Right cardiac atrium (tissue), 5 donors: ENCODE measurements around the gene CPNE4. TPM values are rescaled to one million over a fixed set of nuclear protein-coding genes. Genes with fewer than 3 reads are reported as not detected.

Experiments
- ATAC-seq, 2 donors: fragments of 200-7000 bp; cut with Tn5 transposase; one replicate each; pipeline versions ENCODE4 v1.8.0 to v1.9.1; 2020; ENCODE audit warnings: moderate library complexity in 2 of 2, mild to moderate bottlenecking in 1 of 2
- DNase-seq, 3 donors: peaks; one replicate each; pipeline ENCODE4 v3.0.0-alpha.2; 2020
- H3K27ac ChIP-seq: one replicate; pipeline ENCODE4 v1.5.1; 2013; ENCODE audit warnings: mild to moderate bottlenecking, low read length, control low read depth, moderate library complexity
- H3K27me3 ChIP-seq: one replicate; pipeline ENCODE4 v1.6.1; 2013; ENCODE audit not compliant: control insufficient read depth, insufficient read depth
- H3K4me1 ChIP-seq: one replicate; pipeline ENCODE4 v1.6.1; 2013; ENCODE audit warnings: low read length; ENCODE audit not compliant: control insufficient read depth, insufficient read depth
- H3K4me3 ChIP-seq: one replicate; pipeline ENCODE4 v1.5.1; 2013; ENCODE audit warnings: low read length, control low read depth
- H3K9me3 ChIP-seq: one replicate; pipeline ENCODE4 v1.6.1; 2013; ENCODE audit warnings: low read length; ENCODE audit not compliant: control insufficient read depth
- WGBS: extraction: QIAGEN DNeasy Blood & Tissue Kit; methylation state at CpG from one replicate; pipeline ENCODE4 v1.1.7; 2013; 5-methylcytosine and 5-hydroxymethylcytosine counted together
- intact Hi-C, 4 donors: fragments of 100-400 bp; cut with DNase I; formaldehyde crosslinking; loops; one replicate each; pipeline versions ENCODE4 v1.11.0 to v1.14.0; 2022 to 2023
- polyA plus RNA-seq: library from polyadenylated mRNA; stranded (reverse); fragments of 200-250 nt; gene quantifications from one replicate; pipeline ENCODE4 v1.2.3, GENCODE V29; 2013
- total RNA-seq, 4 donors: library from RNA; stranded (reverse); fragmentation: NEBNext Ultra II Directional; extraction: Animal tissue kit (Norgen Biotek cat#: 25700); gene quantifications; one replicate each; pipeline ENCODE4 v1.2.1, GENCODE V29; 2021
- donor health status: healthy with polysubstance abuse.
- donor health status: DM: no; HTN: yes; CAD: no.
- donor health status: DM: no; HTN: no; CAD: no.
- donor health status: DM: no; HTN: yes; CAD: no; lungs with severe emphysema.
- donor health status: DM: yes; HTN: yes; CAD: no.

CPNE4 gene
- total and polyA plus RNA-seq, 5 donors, result 0.79 to 9.6 (median 2.1) TPM

- DNase-seq (no peak), ATAC-seq (no peak)
- Histone ChIP-seq H3K4me3 (no peak overlapping the region), H3K27ac (no peak overlapping the region), H3K9me3 (no peaks in the 10 kb centered on the region), H3K27me3 (no peaks in the 10 kb centered on the region), H3K4me1 (no peaks in the 10 kb centered on the region)
- intact Hi-C loops, result no loop called here
- 88% methylated on average over 1 of the region's 1 CpG for WGBS
Observed at GRCh38 chr3:131623431-131623830, 411.4 kb downstream of the CPNE4 start.

- no peak overlapping the region for H3K27ac ChIP-seq
- intact Hi-C loops, result no loop called here
- no peaks in the 10 kb centered on the region for H3K27me3 ChIP-seq
- ATAC-seq (no peak), DNase-seq (no peak)
- H3K9me3 ChIP-seq, result no peaks in the 10 kb centered on the region
- WGBS, result 78% methylated on average over 5 of the region's 5 CpGs
- H3K4me1 ChIP-seq, result no peaks in the 10 kb centered on the region
- H3K4me3 ChIP-seq, result no peak overlapping the region
Observed at GRCh38 chr3:131622726-131623125, 412.1 kb downstream of the CPNE4 start.

DNA sequence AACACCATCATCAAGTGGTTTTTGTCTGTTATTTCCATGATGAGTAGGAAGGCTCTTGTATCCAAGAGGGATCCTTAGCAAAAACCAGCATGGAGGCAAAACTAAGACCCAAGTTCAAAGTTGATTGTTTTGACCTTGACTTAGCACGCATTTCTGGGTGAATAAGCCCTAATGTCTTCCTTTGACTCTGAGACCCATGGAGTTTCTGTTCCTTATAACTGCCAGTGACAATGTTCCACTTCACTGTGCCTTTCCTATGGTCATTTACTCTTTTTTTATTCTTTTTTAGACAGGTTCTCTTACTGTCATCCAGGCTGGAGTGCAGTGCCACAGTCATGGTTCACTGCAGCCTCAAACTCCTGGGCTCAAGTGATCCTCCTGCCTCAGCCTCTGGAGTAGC, 413.8 kb downstream of the CPNE4 start:
- 86% methylated on average over 1 of the region's 1 CpG for WGBS
- intact Hi-C loops, result no loop called here
- no peaks in the 10 kb centered on the region for H3K27me3 ChIP-seq
- H3K4me1 ChIP-seq, result no peaks in the 10 kb centered on the region
- ATAC-seq, result no peak
- no peaks in the 10 kb centered on the region for H3K9me3 ChIP-seq
- no peak for DNase-seq
- no peak overlapping the region for H3K27ac ChIP-seq
- no peak overlapping the region for H3K4me3 ChIP-seq

DNA sequence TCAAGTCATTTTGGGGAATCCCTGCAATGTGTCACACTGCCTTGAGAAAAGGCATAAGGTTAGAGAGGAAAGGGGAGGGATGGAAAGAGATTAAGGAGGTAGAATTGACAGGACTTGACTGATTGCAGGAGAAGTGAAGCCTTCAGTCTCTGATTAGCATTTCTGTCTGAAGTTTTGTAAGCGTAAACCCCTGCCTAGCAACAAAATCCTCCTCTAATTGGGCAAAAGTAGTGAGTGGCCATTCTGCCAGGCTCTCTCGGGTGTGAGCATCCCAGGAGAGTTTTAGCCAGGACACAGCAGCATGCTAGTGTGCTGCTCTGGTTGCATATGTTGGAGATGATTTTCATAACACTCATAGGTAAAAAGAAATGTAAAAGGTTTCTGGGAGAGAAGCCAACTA, 415.0 kb downstream of the CPNE4 start:
- Histone ChIP-seq H3K4me3 (no peak overlapping the region), H3K4me1 (no peaks in the 10 kb centered on the region), H3K27ac (no peak overlapping the region), H3K27me3 (no peaks in the 10 kb centered on the region), H3K9me3 (no peaks in the 10 kb centered on the region)
- 35% methylated on average over 2 of the region's 2 CpGs for WGBS
- no peak for ATAC-seq
- DNase-seq, result no peak
- intact Hi-C loops, result no loop called here

DNA sequence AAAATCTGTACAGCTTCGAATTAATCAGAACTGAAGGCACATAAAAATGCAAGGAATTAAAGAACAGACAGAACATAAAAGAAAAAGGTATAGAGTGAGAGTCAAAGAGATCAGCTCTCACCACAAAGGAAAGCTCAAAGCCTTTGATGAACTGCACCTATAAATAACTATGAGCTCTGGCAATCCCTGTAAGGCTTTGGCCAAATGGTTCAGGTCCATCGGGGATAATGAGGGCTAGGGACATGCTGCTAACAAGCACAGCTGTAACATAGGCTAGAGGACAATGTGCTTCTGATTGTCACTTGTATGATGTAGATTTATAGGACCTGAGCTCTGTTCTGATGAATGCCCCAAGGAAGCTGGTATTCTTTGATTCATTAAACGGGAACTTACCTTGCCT, 418.1 kb downstream of the CPNE4 start:
- Histone ChIP-seq H3K27ac (no peak overlapping the region), H3K4me1 (no peaks in the 10 kb centered on the region), H3K4me3 (no peak overlapping the region), H3K27me3 (no peaks in the 10 kb centered on the region), H3K9me3 (no peaks in the 10 kb centered on the region)
- no peak for DNase-seq
- intact Hi-C loops, result no loop called here
- WGBS, result 68% methylated on average over 3 of the region's 3 CpGs
- ATAC-seq, result no peak

DNA sequence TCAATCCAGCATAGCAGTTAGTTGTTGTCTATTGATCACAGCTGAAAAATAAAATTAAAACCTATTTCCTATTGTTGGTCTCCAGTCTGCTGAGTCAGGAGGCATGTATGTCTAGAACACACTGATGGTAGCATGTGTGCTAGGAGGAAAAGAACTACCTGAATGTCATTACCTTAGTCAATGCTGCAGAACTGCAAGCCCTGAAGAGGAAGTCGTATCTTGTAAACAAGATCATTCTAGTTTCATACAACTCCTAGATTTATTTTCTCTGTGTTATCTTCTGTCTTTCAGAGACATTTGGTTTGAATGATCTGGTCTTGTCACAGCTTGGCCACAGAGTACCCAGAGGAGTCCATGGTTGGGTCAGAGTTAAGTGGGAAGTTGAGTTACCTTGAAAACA, 422.1 kb downstream of the CPNE4 start:
- H3K4me3 ChIP-seq, result no peak overlapping the region
- H3K4me1 ChIP-seq, result no peaks in the 10 kb centered on the region
- intact Hi-C loops, result no loop called here
- DNase-seq (no peak), ATAC-seq (no peak)
- H3K27ac ChIP-seq, result no peak overlapping the region
- H3K9me3 ChIP-seq, result no peaks in the 10 kb centered on the region
- WGBS, result 92% methylated on average over 1 of the region's 1 CpG
- H3K27me3 ChIP-seq, result no peaks in the 10 kb centered on the region

GRCh38 chr3:131610174-131610573, 424.6 kb downstream of the CPNE4 start:
- Histone ChIP-seq H3K9me3 (no peaks in the 10 kb centered on the region), H3K27ac (no peak overlapping the region), H3K4me1 (no peaks in the 10 kb centered on the region), H3K4me3 (no peak overlapping the region), H3K27me3 (no peaks in the 10 kb centered on the region)
- intact Hi-C loops, result no loop called here
- no peak for DNase-seq
- no peak for ATAC-seq

- H3K4me1 ChIP-seq, result no peaks in the 10 kb centered on the region
- no peaks in the 10 kb centered on the region for H3K27me3 ChIP-seq
- no peak for ATAC-seq
- H3K27ac ChIP-seq, result no peak overlapping the region
- intact Hi-C loops, result no loop called here
- no peak for DNase-seq
- H3K4me3 ChIP-seq, result no peak overlapping the region
- H3K9me3 ChIP-seq, result no peaks in the 10 kb centered on the region
Observed at GRCh38 chr3:131608741-131609140, 426.1 kb downstream of the CPNE4 start.

GRCh38 chr3:131608296-131608695, 426.5 kb downstream of the CPNE4 start:
- H3K27ac ChIP-seq, result no peak overlapping the region
- 80% methylated on average over 1 of the region's 1 CpG for WGBS
- H3K4me1 ChIP-seq, result no peaks in the 10 kb centered on the region
- H3K9me3 ChIP-seq, result no peaks in the 10 kb centered on the region
- ATAC-seq (no peak), DNase-seq (no peak)
- no peaks in the 10 kb centered on the region for H3K27me3 ChIP-seq
- intact Hi-C loops, result no loop called here
- H3K4me3 ChIP-seq, result no peak overlapping the region

GRCh38 chr3:131605916-131606315, 428.9 kb downstream of the CPNE4 start:
- Histone ChIP-seq H3K9me3 (no peaks in the 10 kb centered on the region), H3K27ac (no peak overlapping the region), H3K4me1 (no peaks in the 10 kb centered on the region), H3K27me3 (no peaks in the 10 kb centered on the region), H3K4me3 (no peak overlapping the region)
- DNase-seq, result no peak
- 63% methylated on average over 2 of the region's 2 CpGs for WGBS
- intact Hi-C loops, result no loop called here
- no peak for ATAC-seq

DNA sequence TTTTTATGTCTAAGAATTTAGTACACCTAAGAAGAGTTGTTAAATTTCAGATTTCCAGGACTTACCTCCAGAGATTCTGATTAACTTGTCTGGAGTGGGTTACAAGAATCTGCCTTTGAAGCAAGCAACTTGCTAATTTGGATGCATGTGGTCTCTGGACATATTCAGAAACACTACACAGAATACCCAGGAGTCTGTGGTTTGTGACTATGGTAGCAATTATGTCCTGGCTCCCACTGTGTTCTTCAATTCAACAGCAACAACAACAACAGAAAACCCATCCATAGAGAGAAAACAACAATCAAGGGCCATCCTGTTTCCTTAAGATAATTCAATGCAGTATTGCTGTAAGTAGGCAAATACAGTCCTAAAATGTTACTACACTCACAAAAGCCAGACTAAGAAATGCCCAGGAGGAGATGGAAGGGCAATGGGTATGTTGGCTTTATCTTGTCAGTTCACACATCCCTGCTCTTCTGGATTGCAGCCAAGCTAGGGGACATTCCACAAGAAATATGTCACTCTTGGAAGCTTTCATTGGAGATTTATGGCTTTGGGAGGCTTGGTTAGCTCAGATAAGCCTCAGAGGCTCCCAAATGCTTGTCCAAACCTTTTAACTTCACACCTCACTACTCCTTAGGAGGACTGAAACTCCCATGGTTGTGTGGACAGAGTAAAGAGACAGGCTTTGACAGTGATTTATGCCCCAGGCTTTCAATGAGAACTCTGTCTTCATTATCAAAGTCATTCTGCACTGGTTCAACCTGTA, 432.6 kb downstream of the CPNE4 start:
- intact Hi-C loops, result no loop called here
- no peaks in the 10 kb centered on the region for H3K4me1 ChIP-seq
- ATAC-seq, result no peak
- no peaks in the 10 kb centered on the region for H3K9me3 ChIP-seq
- no peak overlapping the region for H3K27ac ChIP-seq
- H3K27me3 ChIP-seq, result no peaks in the 10 kb centered on the region
- DNase-seq, result no peak
- no peak overlapping the region for H3K4me3 ChIP-seq

DNA sequence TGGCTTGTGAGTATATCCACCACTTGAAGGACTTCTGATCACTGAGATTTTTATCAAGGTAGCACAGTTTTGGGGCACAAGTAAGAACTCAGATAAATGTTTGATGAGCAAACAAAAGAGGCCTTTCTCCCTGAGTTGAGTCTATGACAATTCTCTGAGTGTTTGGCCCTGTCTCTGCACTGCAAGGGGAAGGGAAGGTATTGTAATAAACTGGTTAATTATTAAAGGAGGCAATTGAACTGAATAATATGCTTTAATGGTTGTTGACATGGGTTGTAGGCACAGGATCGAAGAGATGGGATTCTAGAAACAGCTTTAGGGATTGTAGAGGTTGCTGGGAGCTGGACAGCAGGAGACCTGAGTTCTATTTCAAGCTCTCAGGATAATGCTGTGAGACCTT, 437.0 kb downstream of the CPNE4 start:
- Histone ChIP-seq H3K4me1 (no peaks in the 10 kb centered on the region), H3K27me3 (no peaks in the 10 kb centered on the region), H3K27ac (no peak overlapping the region), H3K9me3 (no peaks in the 10 kb centered on the region), H3K4me3 (no peak overlapping the region)
- 58% methylated on average over 1 of the region's 1 CpG for WGBS
- DNase-seq, result no peak
- intact Hi-C loops, result no loop called here
- no peak for ATAC-seq
